ENCODE results near the gene OR4K1.
A peak's percentile ranks its signal among the peaks of the same experiment; 100 is the strongest.
"Not testable (repeated sequence)": the region's sequence is repeated elsewhere in the genome, so short reads cannot be mapped to it uniquely, and the experiment has no call there.

The OR4K1 gene

DNA sequence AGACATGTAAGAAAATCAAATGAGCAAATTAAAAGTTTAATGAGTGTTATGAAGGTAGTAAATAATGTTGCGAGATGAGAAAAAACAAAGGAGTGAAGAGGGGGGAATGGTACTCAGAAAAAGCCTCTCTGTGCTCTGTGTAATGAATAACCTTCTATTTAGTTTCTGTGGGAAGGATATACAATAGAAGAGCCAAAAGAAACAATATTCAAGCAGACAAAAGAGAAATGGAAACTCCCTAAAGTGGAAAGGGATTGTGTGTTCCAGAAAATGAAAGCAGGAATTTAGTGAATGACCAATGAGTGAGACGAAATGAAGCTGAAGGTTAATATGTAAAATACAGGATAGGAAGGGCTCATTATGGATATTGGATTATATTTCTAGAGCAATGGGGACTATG lies 18.5 kb downstream of the OR4K1 start:
- Mint-ChIP-seq H3K36me3 (ENCODE audit: insufficient read depth) (no peaks in the 10 kb centered on the region), H3K27ac (ENCODE audit: low read depth) (no peak overlapping the region), H3K4me1 (no peaks in the 10 kb centered on the region), H3K9me3 (peaks cover 7% of the 10 kb centered on the region), H3K27me3 (no peaks in the 10 kb centered on the region), H3K4me3 (no peak overlapping the region)
- no peak for DNase-seq (ENCODE audit: low spot score in 2 of 2)
- ATAC-seq (replicated peaks; ENCODE audit: extremely low read depth, poor library complexity, severe bottlenecking): no peak

DNA sequence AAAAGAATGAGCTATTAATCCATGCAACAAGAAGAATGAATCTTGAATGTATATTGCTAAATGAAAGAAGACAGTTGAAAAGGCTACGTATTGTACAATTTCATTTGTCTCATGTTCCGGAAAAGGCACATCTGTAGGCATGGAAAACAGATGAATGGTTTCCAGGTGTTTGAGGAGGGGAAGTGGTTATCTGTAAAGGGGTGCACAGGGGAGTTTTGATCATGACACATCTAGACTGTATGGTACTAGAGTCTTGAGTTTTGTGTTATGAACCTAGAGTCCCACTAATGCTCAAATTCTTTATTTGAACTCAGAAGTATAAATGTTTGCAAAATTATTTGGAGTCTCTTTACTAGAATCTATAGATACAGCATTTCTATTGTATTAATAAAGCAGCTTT lies 39.0 kb downstream of the OR4K1 start:
- DNase-seq (ENCODE audit: low spot score in 2 of 2); H3K4me3 Mint-ChIP-seq; H3K36me3 Mint-ChIP-seq (ENCODE audit: insufficient read depth); H3K27ac Mint-ChIP-seq (ENCODE audit: low read depth); ATAC-seq (replicated peaks; ENCODE audit: extremely low read depth, poor library complexity, severe bottlenecking); H3K9me3 Mint-ChIP-seq; H3K27me3 Mint-ChIP-seq: not testable (repeated sequence)
- peaks cover 15% of the 10 kb centered on the region for H3K4me1 Mint-ChIP-seq

DNA sequence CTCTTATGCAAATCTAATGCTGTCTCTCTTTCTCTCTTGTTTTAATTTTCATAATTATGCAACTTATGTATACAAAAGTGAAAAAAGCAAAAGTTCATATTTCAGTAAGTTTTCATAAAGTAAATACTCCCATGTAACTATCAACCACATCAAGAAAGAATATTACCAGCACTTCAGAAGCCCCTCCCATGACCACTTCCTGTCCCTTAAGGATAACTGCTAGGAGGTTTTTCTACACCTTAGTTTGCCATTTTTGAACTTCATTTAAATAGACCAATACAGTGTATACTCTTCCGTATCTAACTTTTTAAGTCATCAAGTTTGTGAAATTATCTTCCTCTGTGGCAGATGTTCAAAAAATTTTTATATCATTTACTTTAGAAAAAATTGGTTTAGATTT lies 44.1 kb downstream of the OR4K1 start:
- Mint-ChIP-seq H3K36me3 (ENCODE audit: insufficient read depth) (peaks cover 3% of the 10 kb centered on the region), H3K9me3 (peaks cover 12% of the 10 kb centered on the region), H3K4me1 (peaks cover 24% of the 10 kb centered on the region), H3K27ac (ENCODE audit: low read depth) (no peak overlapping the region), H3K27me3 (no peaks in the 10 kb centered on the region), H3K4me3 (peak overlapping the region; percentile 40)
- DNase-seq (ENCODE audit: low spot score in 2 of 2) (no peak), ATAC-seq (replicated peaks; ENCODE audit: extremely low read depth, poor library complexity, severe bottlenecking) (peak; percentile 98)

- no peaks in the 10 kb centered on the region for H3K27me3 Mint-ChIP-seq
- H3K9me3 Mint-ChIP-seq: peaks cover 12% of the 10 kb centered on the region
- no peak within 1 kb of the TSS for H3K27ac Mint-ChIP-seq (ENCODE audit: low read depth)
- H3K4me3 Mint-ChIP-seq: peak within 1 kb of the TSS; percentile 40
- ATAC-seq (replicated peaks; ENCODE audit: extremely low read depth, poor library complexity, severe bottlenecking): no peak
- H3K36me3 Mint-ChIP-seq (ENCODE audit: insufficient read depth): peaks cover 3% of the 10 kb centered on the region
- no peak for DNase-seq (ENCODE audit: low spot score in 2 of 2)
- peaks cover 24% of the 10 kb centered on the region for H3K4me1 Mint-ChIP-seq
These were observed 44.6 kb downstream of the OR4K1 start, which contains the start of gene OR4K15 for GRCh38 chr14:19975291-19975690. Gene OR4K15, plus strand, starts transcription at chr14:19975591. Its CDS starts 0 bp downstream, at chr14:19975591.

Data from central memory CD8-positive, alpha-beta T cell (primary cell).